ENCODE data around the gene ARSB. TPM values are rescaled to one million over a fixed set of nuclear protein-coding genes. Genes with fewer than 3 reads are reported as not detected.

Gene ARSB
- total RNA-seq, 1 experiment from 2014 or later: 18.1 TPM

- no peak for ATAC-seq
- POLR2A ChIA-PET: no interaction called here
- DNase-seq (ENCODE audit: low read depth, low spot score): no peak
These were observed 11.1 kb downstream of the ARSB start for GRCh38 chr5:78974011-78974410.

GRCh38 chr5:78972654-78973428 is 12.3 kb downstream of the ARSB start:
- DNase-seq (ENCODE audit: low read depth, low spot score) (no peak), ATAC-seq (no peak)
- H3K4me1 ChIP-seq (ENCODE audit: control insufficient read depth, insufficient read depth, low read length): no peaks in the 10 kb centered on the region
- no peaks in the 10 kb centered on the region for H3K27me3 ChIP-seq (ENCODE audit: control insufficient read depth, insufficient read depth, low read length)
- intact Hi-C loops (cut with micrococcal nuclease; ENCODE audit: unreplicated experiment) (no loop called here), in situ Hi-C loops (cut with HindIII; ENCODE audit: low pct_unique_long_range_greater_than_20kb, low sequenced_read_pairs) (no loop called here)
- BruUV-seq (replicated peaks): no TSS peak
- TF ChIP-seq REST (IDR thresholded peaks at IDR 0.05; ENCODE audit: insufficient read depth in 1 of 2, low read depth in 2 of 2, low read length in 1 of 2) (no peak), POLR2AphosphoS5 (IDR thresholded peaks at IDR 0.05; ENCODE audit: low read depth, low read length) (no peak)
- ChIA-PET POLR2A (no interaction called here), CTCF (no interaction called here)
- no peak overlapping the region for H3K27ac ChIP-seq (ENCODE audit: low read length)
- no peaks in the 10 kb centered on the region for H3K9me3 ChIP-seq (ENCODE audit: control insufficient read depth, insufficient read depth, low read depth, low read length)
- H3K36me3 ChIP-seq (ENCODE audit: control insufficient read depth, insufficient read depth, low read length): no peaks in the 10 kb centered on the region
- H3K4me3 ChIP-seq (ENCODE audit: low read depth in 2 of 2, low read length in 2 of 2): no peak overlapping the region

More at GRCh38 chr5:78974011-78974410, 11.1 kb downstream of the ARSB start:
- in situ Hi-C loops (cut with HindIII; ENCODE audit: low pct_unique_long_range_greater_than_20kb, low sequenced_read_pairs) (no loop called here), intact Hi-C loops (cut with micrococcal nuclease; ENCODE audit: unreplicated experiment) (no loop called here)
- Histone ChIP-seq H3K4me1 (ENCODE audit: control insufficient read depth, insufficient read depth, low read length) (no peaks in the 10 kb centered on the region), H3K27me3 (ENCODE audit: control insufficient read depth, insufficient read depth, low read length) (no peaks in the 10 kb centered on the region), H3K9me3 (ENCODE audit: control insufficient read depth, insufficient read depth, low read depth, low read length) (no peaks in the 10 kb centered on the region), H3K4me3 (ENCODE audit: low read depth in 2 of 2, low read length in 2 of 2) (no peak overlapping the region), H3K27ac (ENCODE audit: low read length) (no peak overlapping the region), H3K36me3 (ENCODE audit: control insufficient read depth, insufficient read depth, low read length) (no peaks in the 10 kb centered on the region)
- no TSS peak for BruUV-seq (replicated peaks)
- CTCF ChIA-PET: no interaction called here
- no peak for TF ChIP-seq SIN3A (IDR thresholded peaks at IDR 0.05; ENCODE audit: borderline replicate concordance, insufficient read depth, low read depth, low read length)
- no peak for TF ChIP-seq POLR2AphosphoS5 (IDR thresholded peaks at IDR 0.05; ENCODE audit: low read depth, low read length)
- no peak for TF ChIP-seq CTCF (IDR thresholded peaks at IDR 0.05)
- TF ChIP-seq REST (IDR thresholded peaks at IDR 0.05; ENCODE audit: insufficient read depth in 1 of 2, low read depth in 2 of 2, low read length in 1 of 2): no peak
- TF ChIP-seq TCF7L2 (IDR thresholded peaks at IDR 0.05; ENCODE audit: low read depth, low read length): no peak
